Lower leg skin (tissue), 4 donors: Measurements from ENCODE around the gene MYO1E. TPM values are rescaled to one million over a fixed set of nuclear protein-coding genes. Genes with fewer than 3 reads are reported as not detected.

ENCODE experiments used
- DNase-seq, 2 donors: peaks; one replicate each; pipeline ENCODE4 v3.0.0-alpha.2; 2019; ENCODE audit warnings: low spot score in 2 of 2
- H3K4me3 ChIP-seq: fragments of 200-600 bp; sonication (generic); 2 replicates; pipeline ENCODE4 v1.5.1; 2017; ENCODE audit warnings: mild to moderate bottlenecking, low read depth; ENCODE audit not compliant: poor library complexity, severe bottlenecking
- CTCF ChIP-seq, 3 donors: fragments of 450-650 bp; IDR thresholded peaks; one replicate each; pipeline ENCODE4 v1.5.1; 2016; ENCODE audit warnings: antibody characterized with exemption in 3 of 3, mild to moderate bottlenecking in 3 of 3, moderate library complexity in 2 of 3
- POLR2A ChIP-seq, 2 donors: fragments of 450-650 bp; IDR thresholded peaks; one replicate each; pipeline ENCODE4 v1.6.1; 2016 to 2017; ENCODE audit warnings: antibody characterized with exemption in 2 of 2, mild to moderate bottlenecking in 1 of 2, moderate library complexity in 1 of 2
- WGBS, 2 donors: methylation state at CpG; one replicate each; pipeline ENCODE4 v1.1.5; 2018; 5-methylcytosine and 5-hydroxymethylcytosine counted together
- intact Hi-C: fragments of 100-400 bp; cut with DNase I; formaldehyde crosslinking; loops from one replicate; pipeline ENCODE4 v1.15.0; 2023; ENCODE audit warnings: low total_unique reads
- total RNA-seq, 4 donors: library from RNA; depleted of rRNA; stranded (reverse); fragments of >200 nt; gene quantifications; one replicate each; pipeline ENCODE4 v1.1.0, GENCODE V29; 2016

Gene MYO1E
- total RNA-seq, 4 donors from 2014 or later, result 134 to 218 (median 183) TPM

DNA sequence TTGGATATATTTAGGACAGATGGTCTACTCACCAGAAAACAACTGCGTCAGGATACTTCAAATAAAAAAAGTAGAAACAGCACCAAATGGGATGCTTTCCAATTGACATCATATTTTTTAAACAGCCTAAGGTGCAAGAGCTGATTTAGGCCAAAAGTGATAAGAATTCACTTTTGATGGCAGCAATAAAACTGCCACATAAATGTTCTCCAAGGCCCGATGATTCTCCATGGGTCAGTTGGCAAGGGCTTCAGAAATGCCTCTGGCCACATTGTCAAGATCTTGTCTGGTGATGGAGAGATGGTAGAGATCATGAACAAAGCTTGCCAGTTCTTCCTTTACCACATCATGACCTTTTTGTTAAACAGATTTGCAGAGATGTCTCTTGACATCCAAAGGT lies 127.1 kb downstream of the MYO1E start:
- 63% methylated on average over 2 of the region's 2 CpGs for WGBS, 2 donors
- no peak overlapping the region for H3K4me3 ChIP-seq
- TF ChIP-seq POLR2A (IDR thresholded peaks at IDR 0.05) (no peak), CTCF (IDR thresholded peaks at IDR 0.05) (no peak)
- DNase-seq, result no peak
- intact Hi-C loops, result loop anchor here (5.0 kb wide), 1 partner anchor 52 kb away; no protein-coding TSS in a partner anchor

DNA sequence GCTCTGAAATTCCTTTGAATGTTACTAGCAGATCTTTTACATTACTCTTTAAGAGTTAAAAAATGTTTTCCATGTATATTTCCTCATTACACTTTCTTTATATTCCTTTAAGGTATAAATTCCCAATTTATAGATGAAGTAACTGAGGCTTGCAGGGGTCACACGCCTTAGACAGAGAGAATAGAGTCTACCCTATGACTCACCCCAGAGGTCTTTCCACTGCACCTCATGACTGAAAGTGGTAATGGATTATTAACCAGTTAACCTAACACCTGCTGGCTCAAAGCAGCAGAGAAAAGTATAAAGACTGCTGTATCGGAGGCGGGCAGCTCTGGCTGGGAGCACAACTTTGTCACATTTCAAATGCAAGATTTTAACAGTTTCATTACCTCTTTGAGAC lies 128.3 kb downstream of the MYO1E start:
- intact Hi-C loops, result loop anchor here (5.0 kb wide), 1 partner anchor 1213 kb away; no protein-coding TSS in a partner anchor
- no peak for TF ChIP-seq CTCF (IDR thresholded peaks at IDR 0.05)
- TF ChIP-seq POLR2A (IDR thresholded peaks at IDR 0.05), result no peak
- WGBS, 2 donors, result 89 to 93% methylated on average over 3 of the region's 3 CpGs
- no peak for DNase-seq
- no peak overlapping the region for H3K4me3 ChIP-seq

DNA sequence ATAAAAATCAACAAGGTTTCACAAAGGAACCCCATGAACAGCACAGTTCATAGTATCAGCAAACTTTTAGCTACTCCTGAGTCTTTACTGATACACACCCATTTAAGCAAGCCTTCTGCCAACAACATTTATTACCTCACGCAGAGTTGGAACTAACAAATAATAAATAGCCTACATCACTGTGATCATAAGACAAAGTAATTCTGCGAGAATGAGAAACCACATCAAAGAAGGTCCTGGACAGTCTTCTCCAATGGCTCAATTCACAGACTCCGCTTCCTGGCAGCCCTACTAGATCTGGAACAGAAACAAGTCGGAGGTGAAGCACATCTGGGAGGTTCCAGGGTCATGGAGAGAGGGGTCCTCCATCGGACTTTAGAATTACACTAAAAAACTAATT lies 129.0 kb downstream of the MYO1E start:
- H3K4me3 ChIP-seq, result no peak overlapping the region
- TF ChIP-seq CTCF (IDR thresholded peaks at IDR 0.05), result no peak
- no peak for TF ChIP-seq POLR2A (IDR thresholded peaks at IDR 0.05)
- 66 to 81% methylated on average over 5 of the region's 5 CpGs for WGBS, 2 donors
- DNase-seq, result no peak
- intact Hi-C loops, result loop anchor here (5.0 kb wide), 1 partner anchor 1214 kb away; no protein-coding TSS in a partner anchor

- DNase-seq, result no peak
- WGBS, 2 donors, result 97 to 99% methylated on average over 2 of the region's 2 CpGs
- intact Hi-C loops, result loop anchor here (5.0 kb wide), 1 partner anchor 1215 kb away; no protein-coding TSS in a partner anchor
- H3K4me3 ChIP-seq, result no peak overlapping the region
- TF ChIP-seq CTCF (IDR thresholded peaks at IDR 0.05) (no peak), POLR2A (IDR thresholded peaks at IDR 0.05) (no peak)
Observed at GRCh38 chr15:59242649-59243048, 130.0 kb downstream of the MYO1E start.

- DNase-seq, result no peak
- WGBS, 2 donors, result 68 to 78% methylated on average over 5 of the region's 5 CpGs
- intact Hi-C loops, result loop anchor here (5.0 kb wide), 1 partner anchor 1217 kb away; no protein-coding TSS in a partner anchor
- H3K4me3 ChIP-seq, result no peak overlapping the region
- TF ChIP-seq CTCF (IDR thresholded peaks at IDR 0.05), result no peak
- no peak for TF ChIP-seq POLR2A (IDR thresholded peaks at IDR 0.05)
Observed at GRCh38 chr15:59240036-59240435, 132.6 kb downstream of the MYO1E start.

DNA sequence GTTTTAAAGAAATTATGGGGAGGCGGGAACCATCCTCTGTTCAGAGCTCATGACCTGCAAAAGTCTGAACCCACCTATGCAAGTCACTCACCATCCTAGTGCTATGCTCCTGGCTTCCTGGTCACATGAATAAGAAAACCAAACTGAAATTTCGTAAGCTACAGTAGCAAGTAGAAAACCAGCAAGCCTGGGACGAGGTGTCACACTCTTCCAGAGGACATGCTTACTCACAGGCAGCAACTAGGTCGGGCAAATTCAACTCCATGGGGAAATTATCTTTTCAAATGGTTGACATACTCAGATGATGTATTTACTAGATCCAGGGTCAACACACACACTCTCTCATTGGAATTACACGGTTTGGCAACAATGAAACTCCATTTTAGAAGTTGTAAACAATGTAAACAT lies 134.7 kb downstream of the MYO1E start:
- no peak for DNase-seq
- TF ChIP-seq CTCF (IDR thresholded peaks at IDR 0.05), result no peak
- TF ChIP-seq POLR2A (IDR thresholded peaks at IDR 0.05), result no peak
- intact Hi-C loops, result no loop called here
- WGBS, 2 donors, result 88 to 91% methylated on average over 5 of the region's 5 CpGs
- no peak overlapping the region for H3K4me3 ChIP-seq
